HepG2 (cell line): Measurements from ENCODE around the gene ARMH4. TPM values are rescaled to one million over a fixed set of nuclear protein-coding genes. Genes with fewer than 3 reads are reported as not detected.

Experiments used
- ATAC-seq: fragments of 200-7000 bp; cut with Tn5 transposase; 3 replicates; pipeline ENCODE4 v1.9.1; 2020; ENCODE audit warnings: mild to moderate bottlenecking, moderate library complexity
- BruUV-seq: library from RNA; stranded (reverse); fragments of 400-500 nt; replicated peaks from 2 replicates; lab custom pipeline; 2021; lab: Mats Ljungman, UMichigan
- CTCF ChIA-PET: fragments of 300-600 bp; formaldehyde crosslinking; extraction: SDS; loops from one replicate; lab custom pipeline; 2021; ENCODE audit warnings: low total read pairs, inconsistent platforms, low intra/inter-chr PET ratio; lab: Yijun Ruan, JAX
- POLR2A ChIA-PET: fragments of 350-600 bp; sonication (Branson Sonifier 250); formaldehyde crosslinking; loops from one replicate; lab custom pipeline; 2020; ENCODE audit warnings: antibody characterized with exemption, inconsistent platforms; lab: Yijun Ruan, JAX
- DNase-seq: peaks from one replicate; pipeline ENCODE4 v3.0.0-alpha.2; 2015; ENCODE audit warnings: low spot score
- FAIRE-seq: peaks from 3 replicates; lab custom pipeline; 2011; peaks lifted over from hg19 to GRCh38; lab: Jason Lieb, UNC
- H2AFZ ChIP-seq: one replicate; pipeline ENCODE4 v1.6.1; 2011; ENCODE audit warnings: low read length, inconsistent platforms
- H3K27ac ChIP-seq: fragments of 300-600 bp; 3 replicates; pipeline ENCODE4 v1.8.0; 2011; ENCODE audit warnings: mixed run types, mild to moderate bottlenecking, mixed read lengths, low read length, inconsistent platforms; ENCODE audit not compliant: insufficient read depth; ENCODE audit errors: extremely low read length
- H3K27me3 ChIP-seq, 2 experiments: fragments of 200-600 bp in 1 of 2; 2 replicates in 1 of 2; 3 replicates in 1 of 2; pipeline versions ENCODE4 v1.6.0 to v1.8.0; 2011; ENCODE audit warnings: low read length in 2 of 2, mild to moderate bottlenecking in 2 of 2, moderate library complexity in 2 of 2, inconsistent platforms in 1 of 2; ENCODE audit not compliant: insufficient read depth in 2 of 2, control insufficient read depth in 1 of 2
- H3K36me3 ChIP-seq, 2 experiments: fragments of 200-600 bp in 1 of 2; replicated peaks in 1 of 2; 2 replicates in 1 of 2; 3 replicates in 1 of 2; pipeline versions ENCODE4 v1.5.1 to v1.8.0; 2011; ENCODE audit warnings: low read length in 2 of 2, inconsistent platforms in 1 of 2; ENCODE audit not compliant: insufficient read depth in 2 of 2, control insufficient read depth in 1 of 2
- H3K4me1 ChIP-seq: 2 replicates; pipeline ENCODE4 v1.5.1; 2012; ENCODE audit warnings: low read length, inconsistent platforms; ENCODE audit not compliant: insufficient read depth
- H3K4me2 ChIP-seq: 2 replicates; pipeline ENCODE4 v1.6.0; 2011; ENCODE audit warnings: low read depth, low read length, inconsistent platforms
- H3K4me3 ChIP-seq, 3 experiments: fragments of 200-600 bp in 1 of 3; sonication (generic), shearing (Covaris generic) in 1 of 3; replicated peaks in 1 of 3; 2 replicates each; pipeline ENCODE4 v1.5.1; 2011 to 2016; ENCODE audit warnings: low read length in 3 of 3, inconsistent platforms in 2 of 3, low read depth in 2 of 3, mild to moderate bottlenecking in 2 of 3, control low read depth in 1 of 3, mixed read lengths in 1 of 3; ENCODE audit not compliant: insufficient read depth in 1 of 3
- H3K79me2 ChIP-seq: one replicate; pipeline ENCODE4 v1.6.1; 2011; ENCODE audit warnings: low read length, inconsistent platforms; ENCODE audit not compliant: insufficient read depth
- H3K9ac ChIP-seq: 2 replicates; pipeline ENCODE4 v1.6.0; 2011; ENCODE audit warnings: mild to moderate bottlenecking, low read depth, low read length, inconsistent platforms; ENCODE audit not compliant: insufficient read depth
- H3K9me3 ChIP-seq: 2 replicates; pipeline ENCODE4 v1.5.1; 2012; ENCODE audit warnings: mild to moderate bottlenecking, low read length
- H4K20me1 ChIP-seq: 2 replicates; pipeline ENCODE4 v1.6.0; 2011; ENCODE audit warnings: inconsistent platforms, mild to moderate bottlenecking, low read length, moderate library complexity; ENCODE audit not compliant: insufficient read depth
- MAFF ChIP-seq: IDR thresholded peaks from 2 replicates; pipeline ENCODE4 v1.6.1; 2011; ENCODE audit warnings: low read depth, low read length, improper control_type of control experiment
- MAFK ChIP-seq, 2 experiments: IDR thresholded peaks in 1 of 2; conservative IDR thresholded peaks in 1 of 2; 2 replicates each; pipeline ENCODE4 v1.6.1; 2011; ENCODE audit warnings: improper control_type of control experiment in 2 of 2, low read length in 2 of 2
- MXD4 ChIP-seq: IDR thresholded peaks from 2 replicates; pipeline ENCODE4 v1.6.1; 2016; ENCODE audit warnings: mild to moderate bottlenecking, missing biosample characterization, missing genetic modification reagents
- ZFP41 ChIP-seq: sonication (generic); formaldehyde crosslinking; IDR thresholded peaks from 2 replicates; pipeline ENCODE4 v1.4.0; 2020; ENCODE audit warnings: mild to moderate bottlenecking, missing genetic modification reagents, borderline replicate concordance
- ZFP62 ChIP-seq: sonication (generic); formaldehyde crosslinking; IDR thresholded peaks from 2 replicates; pipeline ENCODE4 v1.4.0; 2020; ENCODE audit warnings: missing genetic modification reagents
- ZKSCAN1 ChIP-seq: fragments of 150-350 bp; IDR thresholded peaks from 2 replicates; pipeline ENCODE4 v1.6.1; 2014; ENCODE audit warnings: low read length
- ZNF274 ChIP-seq: sonication (generic); formaldehyde crosslinking; IDR thresholded peaks from 2 replicates; pipeline ENCODE4 v1.5.1; 2020; ENCODE audit warnings: mild to moderate bottlenecking, missing genetic modification reagents
- ZNF367 ChIP-seq: sonication (generic); formaldehyde crosslinking; IDR thresholded peaks from 2 replicates; pipeline ENCODE4 v1.4.0; 2020; ENCODE audit warnings: missing genetic modification reagents, borderline replicate concordance
- WGBS: methylation state at CpG from one replicate; pipeline ENCODE4 v1.1.6; 2017; ENCODE audit warnings: low lambda C conversion rate; 5-methylcytosine and 5-hydroxymethylcytosine counted together
- in situ Hi-C: cut with HindIII; loops from 2 replicates; pipeline ENCODE4 v1.10.0; 2017; ENCODE audit warnings: low pct_unique_long_range_greater_than_20kb; ENCODE audit not compliant: extremely low pct_ligation_motif_present
- intact Hi-C: fragments of 100-400 bp; cut with micrococcal nuclease; formaldehyde crosslinking; loops from one replicate; pipeline ENCODE4 v1.10.0; 2022; ENCODE audit not compliant: unreplicated experiment
- polyA plus RNA-seq, 8 experiments: library from polyadenylated mRNA; depleted of rRNA in 3 of 8; stranded (reverse) in 7 of 8; unstranded in 1 of 8; fragments of >200 nt; fragmentation: Illumina TruSeq in 4 of 8; extraction: Trizol in 4 of 8; gene quantifications; 2 replicates each; pipeline versions ENCODE4 v1.2.1 to v1.2.3, GENCODE V29; 2011 to 2016; ENCODE audit warnings: low read depth in 4 of 8, missing spikeins in 1 of 8, mixed read lengths in 1 of 8; ENCODE audit not compliant: insufficient read depth in 1 of 8
- total RNA-seq, 5 experiments: library from RNA; depleted of rRNA; stranded (reverse); fragments of >200 nt; fragmentation: Illumina TruSeq; extraction: Trizol; gene quantifications; 2 replicates each; pipeline ENCODE4 v1.2.3, GENCODE V29; 2016; ENCODE audit warnings: low read depth in 1 of 5
- TF ChIP-seq, protein P1 (sequence below): sonication (generic); formaldehyde crosslinking; IDR thresholded peaks from 2 replicates; pipeline ENCODE4 v1.4.0; 2020; ENCODE audit warnings: missing genetic modification reagents, borderline replicate concordance

Gene ARMH4
- total and polyA plus RNA-seq, 2 of the 13 experiments (the other 11 are each of a cell fraction or from before 2014, with no cell fraction given): 0.02 to 0.18 TPM

GRCh38 chr14:58143106-58143505, 8.9 kb downstream of the ARMH4 start:
- DNase-seq (no peak), ATAC-seq (no peak), FAIRE-seq (no peak)
- Histone ChIP-seq H3K4me1 (no peaks in the 10 kb centered on the region), H3K27me3 (peaks cover 0 to 3% of the 10 kb centered on the region in 2 experiments; a peak in 1 of 5 replicates), H3K9me3 (no peaks in the 10 kb centered on the region), H3K9ac (no peak overlapping the region), H3K79me2 (no peaks in the 10 kb centered on the region), H3K4me3 (no peak overlapping the region), H3K27ac (no peak overlapping the region), H3K4me2 (no peak overlapping the region), H2AFZ (no peak overlapping the region), H3K36me3 (no peaks in the 10 kb centered on the region), H4K20me1 (no peaks in the 10 kb centered on the region)
- no peak for TF ChIP-seq MXD4 (CRISPR knock-in tag)
- BruUV-seq: no TSS peak
- POLR2A ChIA-PET: no interaction called here
- CTCF ChIA-PET: no interaction called here
- in situ Hi-C loops (no loop called here), intact Hi-C loops (no loop called here)
- whole genome bisulfite sequencing: 53% methylated on average over 3 of the region's 3 CpGs

DNA sequence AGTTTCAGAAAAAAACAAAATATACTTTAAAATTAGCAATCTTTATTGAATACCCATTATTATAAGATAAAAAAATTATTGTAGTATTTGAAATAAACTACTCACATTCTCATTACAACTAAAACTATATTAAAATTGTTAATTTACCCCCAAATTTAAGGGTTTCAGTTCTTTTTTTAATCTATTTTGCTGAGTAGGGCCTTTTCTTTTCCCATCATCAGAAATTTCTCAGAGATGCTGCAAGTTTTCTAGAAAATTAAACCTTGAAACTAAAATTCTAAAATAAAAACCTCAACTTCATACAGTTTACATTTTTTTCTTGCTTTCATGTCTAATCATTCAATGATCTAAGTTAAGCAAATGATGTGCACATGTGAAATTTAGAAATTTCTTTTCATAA, 10.1 kb downstream of the ARMH4 start:
- H3K27ac ChIP-seq: no peak overlapping the region
- TF ChIP-seq MAFK (conservative IDR thresholded peaks at IDR 0.05 in 1 of 2, IDR thresholded peaks at IDR 0.05 in 1 of 2; ENCODE audit: low read length in 2 of 2) (peak in 1 of 2 experiments; percentile 79; a peak in 2 of 4 replicates), ZFP62 (CRISPR knock-in tag) (no peak), MAFF (peak; percentile 66), ZNF274 (CRISPR knock-in tag) (no peak), ZKSCAN1 (no peak), ZFP41 (CRISPR knock-in tag) (no peak), ZNF367 (CRISPR knock-in tag) (no peak)
- TF ChIP-seq, protein P1, sequence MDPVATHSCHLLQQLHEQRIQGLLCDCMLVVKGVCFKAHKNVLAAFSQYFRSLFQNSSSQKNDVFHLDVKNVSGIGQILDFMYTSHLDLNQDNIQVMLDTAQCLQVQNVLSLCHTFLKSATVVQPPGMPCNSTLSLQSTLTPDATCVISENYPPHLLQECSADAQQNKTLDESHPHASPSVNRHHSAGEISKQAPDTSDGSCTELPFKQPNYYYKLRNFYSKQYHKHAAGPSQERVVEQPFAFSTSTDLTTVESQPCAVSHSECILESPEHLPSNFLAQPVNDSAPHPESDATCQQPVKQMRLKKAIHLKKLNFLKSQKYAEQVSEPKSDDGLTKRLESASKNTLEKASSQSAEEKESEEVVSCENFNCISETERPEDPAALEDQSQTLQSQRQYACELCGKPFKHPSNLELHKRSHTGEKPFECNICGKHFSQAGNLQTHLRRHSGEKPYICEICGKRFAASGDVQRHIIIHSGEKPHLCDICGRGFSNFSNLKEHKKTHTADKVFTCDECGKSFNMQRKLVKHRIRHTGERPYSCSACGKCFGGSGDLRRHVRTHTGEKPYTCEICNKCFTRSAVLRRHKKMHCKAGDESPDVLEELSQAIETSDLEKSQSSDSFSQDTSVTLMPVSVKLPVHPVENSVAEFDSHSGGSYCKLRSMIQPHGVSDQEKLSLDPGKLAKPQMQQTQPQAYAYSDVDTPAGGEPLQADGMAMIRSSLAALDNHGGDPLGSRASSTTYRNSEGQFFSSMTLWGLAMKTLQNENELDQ (CRISPR knock-in tag): no peak
- no TSS peak for BruUV-seq
- CTCF ChIA-PET: no interaction called here
- in situ Hi-C loops (no loop called here), intact Hi-C loops (no loop called here)
- no peak overlapping the region for H3K4me3 ChIP-seq
- no peak overlapping the region for H3K4me2 ChIP-seq
- no peaks in the 10 kb centered on the region for H4K20me1 ChIP-seq
- H3K9ac ChIP-seq: no peak overlapping the region
- DNase-seq: no peak
- H3K36me3 ChIP-seq: no peaks in the 10 kb centered on the region
- H3K4me1 ChIP-seq: no peaks in the 10 kb centered on the region
- H3K27me3 ChIP-seq: 0 out of 5 replicates have a peak, but pooled peaks cover 0 to 3% of the 10 kb centered on the region in 2 experiments
- POLR2A ChIA-PET: no interaction called here
- no peak for ATAC-seq
- H2AFZ ChIP-seq: no peak overlapping the region
- no peaks in the 10 kb centered on the region for H3K9me3 ChIP-seq
- H3K79me2 ChIP-seq: no peaks in the 10 kb centered on the region
- FAIRE-seq: no peak
